Astrocyte (in vitro differentiated cells and primary cell): ENCODE data around the gene SPOCK3.

Experiments used
- CTCF ChIP-seq: IDR thresholded peaks from 2 replicates; pipeline ENCODE4 v1.5.1; 2011; ENCODE audit warnings: low read depth, mild to moderate bottlenecking, inconsistent platforms, low read length, moderate library complexity; ENCODE audit not compliant: insufficient read depth
- EZH2 ChIP-seq: IDR thresholded peaks from 2 replicates; pipeline ENCODE4 v1.6.1; 2012; ENCODE audit warnings: mild to moderate bottlenecking, low read length, inconsistent platforms; ENCODE audit not compliant: insufficient read depth

- TF ChIP-seq CTCF: no peak
- no peak for TF ChIP-seq EZH2
These were observed 119.8 kb downstream of the SPOCK3 start for GRCh38 chr4:167114416-167114971.
